CD4-positive, alpha-beta T cell treated with Interleukin-15 for 1 hour (primary cell): ENCODE data around the gene LCE6A.

Experiments
- DNase-seq: peaks from one replicate; pipeline ENCODE4 v3.0.0-alpha.2; 2020

Gene LCE6A

GRCh38 chr1:152878042-152878441 is 35.4 kb downstream of the LCE6A start, which contains the start of gene SMCP:
SMCP (plus strand) TSS chr1:152878322; CDS start chr1:152884423, 6,101 bp downstream.
- no peak for DNase-seq

- no peak for DNase-seq
Measured at GRCh38 chr1:152879559-152880198, 37.0 kb downstream of the LCE6A start.

- no peak for DNase-seq
Measured at GRCh38 chr1:152880316-152880715, 37.7 kb downstream of the LCE6A start.

GRCh38 chr1:152880907-152881306 is 38.3 kb downstream of the LCE6A start:
- no peak for DNase-seq

GRCh38 chr1:152884085-152884484 is 41.4 kb downstream of the LCE6A start:
- no peak for DNase-seq

GRCh38 chr1:152884506-152884905 is 41.9 kb downstream of the LCE6A start:
- no peak for DNase-seq

- DNase-seq: no peak
Measured at GRCh38 chr1:152884966-152885624, 42.4 kb downstream of the LCE6A start.

- no peak for DNase-seq
Measured at GRCh38 chr1:152886085-152886484, 43.4 kb downstream of the LCE6A start.

- no peak for DNase-seq
Measured at GRCh38 chr1:152886758-152887409, 44.2 kb downstream of the LCE6A start.

GRCh38 chr1:152888126-152888525 is 45.5 kb downstream of the LCE6A start:
- no peak for DNase-seq
